GM12891 (cell line): ENCODE results near the gene ANKK1.

Source experiments
- DNase-seq: peaks from one replicate; pipeline ENCODE4 v3.0.0; 2011; ENCODE audit warnings: low spot score; ENCODE audit not compliant: insufficient read length
- FAIRE-seq: peaks from 2 replicates; lab custom pipeline; 2011; peaks lifted over from hg19 to GRCh38; lab: Jason Lieb, UNC
- PAX5 ChIP-seq: IDR thresholded peaks from 2 replicates; pipeline ENCODE4 v1.6.1; 2011; ENCODE audit warnings: low read length, moderate library complexity, mild to moderate bottlenecking; ENCODE audit not compliant: insufficient read depth, severe bottlenecking
- POLR2A ChIP-seq: IDR thresholded peaks from 2 replicates; pipeline ENCODE4 v1.6.1; 2011; ENCODE audit warnings: low read depth, low read length, control low read depth
- POLR2AphosphoS5 ChIP-seq: IDR thresholded peaks from 2 replicates; pipeline ENCODE4 v1.6.1; 2011; ENCODE audit warnings: low read depth, low read length, control low read depth
- POU2F2 ChIP-seq: IDR thresholded peaks from 2 replicates; pipeline ENCODE4 v1.6.1; 2011; ENCODE audit warnings: low read depth, mild to moderate bottlenecking, control low read depth, low read length, moderate library complexity
- SPI1 ChIP-seq: IDR thresholded peaks from 2 replicates; pipeline ENCODE4 v1.6.1; 2011; ENCODE audit warnings: low read depth, low read length, control low read depth
- TAF1 ChIP-seq: IDR thresholded peaks from 2 replicates; pipeline ENCODE4 v1.6.1; 2011; ENCODE audit warnings: low read depth, low read length, control low read depth

Gene ANKK1

DNA sequence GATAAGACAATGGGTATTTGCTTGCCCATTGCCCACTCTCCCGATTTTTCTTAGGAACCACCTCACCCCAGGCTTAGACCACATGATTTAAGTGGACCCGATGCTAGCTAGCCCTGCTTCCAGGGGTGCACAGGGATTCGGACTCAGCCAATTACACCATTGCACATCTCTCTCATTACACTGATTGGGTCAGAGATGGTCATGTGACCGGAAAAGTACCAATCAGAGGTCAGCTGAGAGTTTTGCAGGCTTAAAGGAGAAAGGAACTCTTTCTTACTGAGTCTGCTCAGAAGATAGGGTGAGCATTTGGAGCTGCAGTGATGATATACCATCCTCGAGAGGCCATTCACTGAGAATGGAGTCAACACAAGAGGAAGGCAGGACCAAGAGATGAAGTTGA lies 12.2 kb upstream of the ANKK1 start:
- FAIRE-seq (peak; percentile 47), DNase-seq (no peak)
- TF ChIP-seq TAF1 (no peak), SPI1 (no peak), POLR2A (no peak), PAX5 (no peak), POU2F2 (no peak), POLR2AphosphoS5 (no peak)

- TF ChIP-seq POU2F2 (no peak), PAX5 (no peak), POLR2A (no peak)
- DNase-seq (no peak), FAIRE-seq (no peak)
Observed at GRCh38 chr11:113376156-113376555, 11.4 kb upstream of the ANKK1 start.

GRCh38 chr11:113377681-113378412 lies 9.7 kb upstream of the ANKK1 start:
- DNase-seq = no peak
- TF ChIP-seq POLR2AphosphoS5 = no peak
- TF ChIP-seq SPI1 = no peak
- no peak for TF ChIP-seq PAX5
- TF ChIP-seq TAF1 = no peak
- TF ChIP-seq POLR2A = no peak
- no peak for TF ChIP-seq POU2F2
- no peak for FAIRE-seq

DNA sequence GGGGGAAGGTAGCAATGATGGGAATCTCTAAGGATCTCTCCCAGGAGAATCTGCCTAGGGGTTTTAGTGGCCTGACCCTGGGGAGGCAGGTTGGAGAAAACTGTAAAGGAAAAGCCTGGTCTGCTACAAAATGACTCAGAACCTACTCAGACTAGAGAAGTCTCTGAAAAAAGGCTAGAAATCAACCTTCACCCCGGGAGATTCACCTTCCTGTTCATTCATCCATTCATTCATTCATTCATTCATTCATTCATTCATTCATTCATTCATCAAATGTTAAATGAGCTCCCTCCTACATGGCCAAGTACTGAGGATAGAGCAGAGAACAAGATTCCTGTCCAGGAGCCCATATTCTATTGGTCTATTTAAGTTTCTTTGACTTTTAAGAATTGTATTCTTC lies 8.9 kb upstream of the ANKK1 start:
- FAIRE-seq (no peak), DNase-seq (no peak)

GRCh38 chr11:113382121-113382520 lies 5.5 kb upstream of the ANKK1 start:
- no peak for FAIRE-seq
- no peak for TF ChIP-seq PAX5
- TF ChIP-seq POLR2A = no peak
- no peak for TF ChIP-seq POLR2AphosphoS5
- TF ChIP-seq SPI1 = no peak
- no peak for TF ChIP-seq POU2F2
- TF ChIP-seq TAF1 = no peak
- DNase-seq = no peak

More for the DNA sequence above, 8.9 kb upstream of the ANKK1 start:
- TF ChIP-seq POLR2A = no peak
- TF ChIP-seq POU2F2 = no peak
- no peak for TF ChIP-seq POLR2AphosphoS5
- TF ChIP-seq TAF1 = no peak
- TF ChIP-seq SPI1 = no peak
- TF ChIP-seq PAX5 = no peak

DNA sequence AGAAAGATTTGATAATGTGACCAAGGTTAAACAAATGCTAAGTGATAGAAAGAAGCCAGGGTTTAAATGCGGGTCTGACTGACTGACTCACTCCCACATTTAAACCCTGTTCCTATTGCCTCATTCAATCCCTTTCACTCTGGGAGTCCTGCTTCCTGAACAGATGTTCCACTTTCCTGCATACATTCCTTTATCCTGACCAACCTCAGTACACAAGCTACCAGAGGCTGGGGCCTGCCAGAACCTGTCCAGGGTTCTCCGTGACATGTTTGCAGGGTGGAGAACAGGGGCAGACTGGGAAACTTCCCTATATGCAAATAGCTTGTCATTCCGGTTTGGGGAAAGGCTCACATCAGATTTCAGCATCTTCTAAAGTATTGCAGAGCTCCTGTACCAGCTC lies 3.0 kb upstream of the ANKK1 start:
- FAIRE-seq (no peak), DNase-seq (no peak)
- TF ChIP-seq PAX5 (no peak), POLR2A (no peak), POLR2AphosphoS5 (no peak), SPI1 (no peak), TAF1 (no peak), POU2F2 (no peak)

DNA sequence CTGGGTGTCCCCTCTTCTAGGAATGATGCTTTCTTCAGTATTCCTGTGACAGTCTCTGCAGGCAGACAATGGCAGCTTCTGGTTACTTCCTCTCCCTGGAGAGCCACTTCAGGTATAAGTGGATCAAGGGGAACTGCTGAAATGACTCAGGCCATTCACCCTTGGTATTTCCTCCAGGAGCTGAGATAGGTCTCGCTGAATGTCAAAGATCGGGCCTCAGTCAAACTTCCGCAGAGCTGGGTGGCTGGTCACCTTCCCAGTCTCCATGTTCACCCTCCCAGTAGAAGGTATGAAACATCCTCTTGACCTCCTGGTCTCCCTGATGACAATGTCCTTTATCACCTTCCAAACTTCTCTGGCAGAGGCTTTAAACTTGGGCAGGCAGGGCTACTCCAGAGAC lies 1.8 kb upstream of the ANKK1 start:
- FAIRE-seq = no peak

DNA sequence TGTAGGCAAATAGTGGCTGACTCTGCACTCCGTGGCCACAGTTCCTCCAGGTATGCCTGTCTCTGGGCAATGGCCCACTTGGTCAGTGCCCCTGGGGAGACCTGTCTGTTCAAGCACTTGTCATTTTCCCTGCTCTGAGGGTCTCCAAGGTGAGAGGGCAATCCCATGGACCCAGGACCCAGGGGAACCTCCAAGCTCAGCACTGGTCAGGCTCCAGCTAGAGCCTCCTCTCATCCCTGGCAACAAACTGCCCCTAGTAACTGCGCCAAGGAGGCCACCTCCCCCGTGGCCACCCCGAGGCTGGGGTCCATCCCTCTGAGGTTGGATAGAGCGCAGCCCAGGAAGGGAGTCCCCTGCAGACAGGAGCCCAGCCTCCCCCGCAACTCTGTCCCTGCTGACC lies 713 bp upstream of the ANKK1 start:
- TF ChIP-seq POLR2A (no peak), POLR2AphosphoS5 (no peak), POU2F2 (no peak), PAX5 (no peak), TAF1 (no peak), SPI1 (no peak)
- FAIRE-seq (no peak), DNase-seq (no peak)

More for the DNA sequence above, 1.8 kb upstream of the ANKK1 start:
- DNase-seq = no peak
- TF ChIP-seq TAF1 = no peak
- TF ChIP-seq SPI1 = no peak
- TF ChIP-seq POU2F2 = no peak
- TF ChIP-seq POLR2A = no peak
- no peak for TF ChIP-seq POLR2AphosphoS5
- TF ChIP-seq PAX5 = no peak

DNA sequence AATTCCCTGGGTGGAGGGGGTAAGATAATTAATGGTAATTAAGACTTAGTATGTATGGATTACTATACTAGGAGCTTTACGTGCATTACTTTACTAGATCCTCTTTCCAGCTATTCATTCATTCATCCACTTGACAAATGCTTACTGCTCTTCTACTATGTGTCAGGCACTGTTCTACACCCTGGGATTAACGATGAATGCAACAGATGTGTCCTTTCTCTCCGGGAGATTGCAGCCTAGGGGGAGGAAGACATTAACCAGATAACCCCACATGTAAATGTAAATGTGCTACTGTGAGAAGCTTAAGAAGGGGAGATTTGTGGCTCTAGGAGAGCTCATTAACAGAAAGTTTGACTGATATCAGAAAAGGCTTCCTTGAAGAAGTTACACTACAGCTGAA lies 1.7 kb downstream of the ANKK1 start:
- FAIRE-seq (no peak), DNase-seq (no peak)

More for the DNA sequence above, 1.7 kb downstream of the ANKK1 start:
- TF ChIP-seq POLR2AphosphoS5 (no peak), POLR2A (no peak), PAX5 (no peak), POU2F2 (no peak), SPI1 (no peak), TAF1 (no peak)
